Liver (tissue), 9 donors: ENCODE measurements around the gene RNU7-1. TPM values are rescaled to one million over a fixed set of nuclear protein-coding genes. Genes with fewer than 3 reads are reported as not detected.

ENCODE experiments used
- DNase-seq: peaks from one replicate; pipeline ENCODE4 v3.0.0-alpha.2; 2017; ENCODE audit warnings: low spot score
- H3K27ac ChIP-seq, 2 donors: one replicate each; pipeline ENCODE4 v1.7.0; 2013; ENCODE audit warnings: inconsistent platforms in 2 of 2, low read length in 2 of 2, control low read depth in 1 of 2, low read depth in 1 of 2, mild to moderate bottlenecking in 1 of 2
- H3K27me3 ChIP-seq, 4 donors: one replicate each; pipeline versions ENCODE4 v1.6.1 to v1.7.0; 2013; ENCODE audit warnings: low read length in 3 of 4, inconsistent platforms in 1 of 4, mild to moderate bottlenecking in 1 of 4, moderate library complexity in 1 of 4; ENCODE audit not compliant: control insufficient read depth in 4 of 4, insufficient read depth in 4 of 4
- H3K36me3 ChIP-seq, 4 donors: one replicate each; pipeline versions ENCODE4 v1.6.1 to v1.7.0; 2013; ENCODE audit warnings: low read length in 3 of 4, mild to moderate bottlenecking in 3 of 4, low read depth in 1 of 4, moderate library complexity in 1 of 4; ENCODE audit not compliant: control insufficient read depth in 4 of 4, insufficient read depth in 3 of 4
- H3K4me1 ChIP-seq, 4 donors: one replicate each; pipeline versions ENCODE4 v1.6.1 to v1.7.0; 2013; ENCODE audit warnings: low read length in 3 of 4, mild to moderate bottlenecking in 3 of 4, moderate library complexity in 1 of 4; ENCODE audit not compliant: control insufficient read depth in 4 of 4, insufficient read depth in 4 of 4
- H3K4me3 ChIP-seq, 3 donors: one replicate each; pipeline versions ENCODE4 v1.6.1 to v1.7.0; 2013; ENCODE audit warnings: low read length in 3 of 3, control low read depth in 1 of 3, low read depth in 1 of 3, mild to moderate bottlenecking in 1 of 3
- H3K9ac ChIP-seq, 2 donors: one replicate each; pipeline ENCODE4 v1.7.0; 2013; ENCODE audit warnings: low read length in 2 of 2, mild to moderate bottlenecking in 2 of 2, moderate library complexity in 2 of 2, control low read depth in 1 of 2, low read depth in 1 of 2
- H3K9me3 ChIP-seq, 4 donors: one replicate each; pipeline versions ENCODE4 v1.6.1 to v1.7.0; 2013; ENCODE audit warnings: low read length in 3 of 4; ENCODE audit not compliant: control insufficient read depth in 4 of 4
- ATF3 ChIP-seq: IDR thresholded peaks from 2 replicates; pipeline ENCODE4 v1.6.1; 2016; ENCODE audit warnings: antibody characterized with exemption
- CTCF ChIP-seq: fragments of 150-350 bp; IDR thresholded peaks from 2 replicates; pipeline ENCODE4 v1.5.1; 2017; ENCODE audit warnings: improper control_type of control experiment, low read depth, low read length; ENCODE audit not compliant: missing input control
- EGR1 ChIP-seq, 2 donors: IDR thresholded peaks; 2 replicates each; pipeline ENCODE4 v1.6.1; 2016 to 2018; ENCODE audit warnings: antibody characterized with exemption in 2 of 2, low read depth in 2 of 2
- FOXA1 ChIP-seq: IDR thresholded peaks from 2 replicates; pipeline ENCODE4 v1.6.1; 2016; ENCODE audit warnings: antibody characterized with exemption
- FOXA2 ChIP-seq: IDR thresholded peaks from 2 replicates; pipeline ENCODE4 v1.6.1; 2016; ENCODE audit warnings: antibody characterized with exemption
- GABPA ChIP-seq, 2 donors: IDR thresholded peaks in 1 of 2; conservative IDR thresholded peaks in 1 of 2; 2 replicates each; pipeline ENCODE4 v1.6.1; 2016; ENCODE audit warnings: antibody characterized with exemption in 2 of 2, mild to moderate bottlenecking in 1 of 2, moderate library complexity in 1 of 2
- HNF4A ChIP-seq, 2 donors: conservative IDR thresholded peaks; 2 replicates each; pipeline ENCODE4 v1.6.1; 2016; ENCODE audit warnings: antibody characterized with exemption in 2 of 2, mild to moderate bottlenecking in 2 of 2
- HNF4G ChIP-seq: IDR thresholded peaks from 2 replicates; pipeline ENCODE4 v1.6.1; 2016; ENCODE audit warnings: antibody characterized with exemption
- JUND ChIP-seq, 2 donors: IDR thresholded peaks; 2 replicates each; pipeline ENCODE4 v1.6.1; 2016; ENCODE audit warnings: antibody characterized with exemption in 2 of 2
- MAX ChIP-seq: IDR thresholded peaks from 2 replicates; pipeline ENCODE4 v1.6.1; 2016; ENCODE audit warnings: antibody characterized with exemption
- NR2F2 ChIP-seq: IDR thresholded peaks from 2 replicates; pipeline ENCODE4 v1.6.1; 2016; ENCODE audit warnings: antibody characterized with exemption
- RAD21 ChIP-seq, 2 donors: IDR thresholded peaks; 2 replicates each; pipeline ENCODE4 v1.6.1; 2016; ENCODE audit warnings: antibody characterized with exemption in 2 of 2, mild to moderate bottlenecking in 2 of 2
- REST ChIP-seq: IDR thresholded peaks from 2 replicates; pipeline ENCODE4 v1.6.1; 2016; ENCODE audit warnings: antibody characterized with exemption, mild to moderate bottlenecking
- RXRA ChIP-seq, 2 donors: IDR thresholded peaks; 2 replicates each; pipeline ENCODE4 v1.6.1; 2017 to 2018; ENCODE audit warnings: antibody characterized with exemption in 2 of 2, mild to moderate bottlenecking in 1 of 2
- SP1 ChIP-seq: IDR thresholded peaks from 2 replicates; pipeline ENCODE4 v1.6.1; 2018; ENCODE audit warnings: antibody characterized with exemption, mild to moderate bottlenecking
- TAF1 ChIP-seq: conservative IDR thresholded peaks from 2 replicates; pipeline ENCODE4 v1.6.1; 2016; ENCODE audit warnings: antibody characterized with exemption, mild to moderate bottlenecking
- YY1 ChIP-seq: IDR thresholded peaks from 2 replicates; pipeline ENCODE4 v1.6.1; 2016; ENCODE audit warnings: antibody characterized with exemption, mild to moderate bottlenecking
- ZBTB33 ChIP-seq: IDR thresholded peaks from 2 replicates; pipeline ENCODE4 v1.6.1; 2016; ENCODE audit warnings: antibody characterized with exemption
- WGBS: extraction: QIAGEN DNeasy Blood & Tissue Kit; methylation state at CpG from one replicate; pipeline ENCODE4 v1.1.7; 2013; 5-methylcytosine and 5-hydroxymethylcytosine counted together
- polyA plus RNA-seq, 2 donors: library from polyadenylated mRNA; stranded (reverse) in 1 of 2; unstranded in 1 of 2; fragments of 200-250 nt in 1 of 2; fragments of >200 nt in 1 of 2; fragmentation: Nextera tagmentation in 1 of 2; extraction: Ambion mirVana in 1 of 2; gene quantifications; one replicate each; pipeline versions ENCODE4 v1.2.1 to v1.2.3, GENCODE V29; 2013 to 2015
- total RNA-seq, 2 donors: library from RNA; depleted of rRNA; stranded (reverse); fragments of >200 nt; gene quantifications; one replicate each; pipeline ENCODE4 v1.2.3, GENCODE V29; 2014
- donor health status: healthy.
- donor health status: healthy.
- donor health status: healthy.
- donor health status: healthy.
- donor health status: healthy.

The RNU7-1 gene
- total and polyA plus RNA-seq, 4 donors: not detected

GRCh38 chr12:6947615-6948014, 4.0 kb downstream of the RNU7-1 start:
- H3K9me3 ChIP-seq: no peaks in the 10 kb centered on the region
- no peaks in the 10 kb centered on the region for H3K27me3 ChIP-seq
- no peaks in the 10 kb centered on the region for H3K36me3 ChIP-seq
- 87% methylated on average over 8 of the region's 8 CpGs for WGBS
- no peak overlapping the region for H3K4me3 ChIP-seq
- no peak for DNase-seq
- H3K4me1 ChIP-seq: peaks cover 9 to 38% (median 27%) of the 10 kb centered on the region in 4 donors
- no peak overlapping the region for H3K9ac ChIP-seq
- TF ChIP-seq CTCF (no peak), ZBTB33 (no peak), EGR1 (IDR thresholded peaks at IDR 0.05; ENCODE audit: low read depth in 2 of 2) (no peak), REST (no peak), HNF4G (no peak), JUND (IDR thresholded peaks at IDR 0.05) (no peak), RXRA (IDR thresholded peaks at IDR 0.05) (no peak), RAD21 (IDR thresholded peaks at IDR 0.05) (no peak), YY1 (no peak), HNF4A (conservative IDR thresholded peaks at IDR 0.05) (no peak)
- no peak overlapping the region for H3K27ac ChIP-seq

GRCh38 chr12:6948873-6949594, 5.4 kb downstream of the RNU7-1 start:
- no peak for DNase-seq
- Histone ChIP-seq H3K4me1 (peaks cover 6 to 30% (median 24%) of the 10 kb centered on the region in 4 donors), H3K27ac (peak overlapping the region; percentile 48 to 49)
- TF ChIP-seq ZBTB33: no peak
- no peak for TF ChIP-seq REST
- TF ChIP-seq FOXA1: no peak
- TF ChIP-seq RXRA (IDR thresholded peaks at IDR 0.05): no peak
- no peak for TF ChIP-seq EGR1 (IDR thresholded peaks at IDR 0.05; ENCODE audit: low read depth in 2 of 2)
- TF ChIP-seq MAX: no peak
- no peak for TF ChIP-seq GABPA (IDR thresholded peaks at IDR 0.05 in 1 of 2, conservative IDR thresholded peaks at IDR 0.05 in 1 of 2)
- TF ChIP-seq HNF4A (conservative IDR thresholded peaks at IDR 0.05): no peak
- TF ChIP-seq JUND (IDR thresholded peaks at IDR 0.05): no peak
- TF ChIP-seq RAD21 (IDR thresholded peaks at IDR 0.05): no peak
- TF ChIP-seq YY1: no peak
- TF ChIP-seq SP1: no peak
- no peak for TF ChIP-seq HNF4G
- TF ChIP-seq FOXA2: no peak
- no peak for TF ChIP-seq NR2F2
- TF ChIP-seq TAF1: no peak
- no peak for TF ChIP-seq ATF3

More at GRCh38 chr12:6948873-6949594, 5.4 kb downstream of the RNU7-1 start:
- Histone ChIP-seq H3K4me3 (no peak overlapping the region), H3K9me3 (no peaks in the 10 kb centered on the region), H3K9ac (no peak overlapping the region), H3K36me3 (no peaks in the 10 kb centered on the region), H3K27me3 (no peaks in the 10 kb centered on the region)
- WGBS: 83% methylated on average over 15 of the region's 15 CpGs
